ENCODE data around the gene MAST4.

DNA sequence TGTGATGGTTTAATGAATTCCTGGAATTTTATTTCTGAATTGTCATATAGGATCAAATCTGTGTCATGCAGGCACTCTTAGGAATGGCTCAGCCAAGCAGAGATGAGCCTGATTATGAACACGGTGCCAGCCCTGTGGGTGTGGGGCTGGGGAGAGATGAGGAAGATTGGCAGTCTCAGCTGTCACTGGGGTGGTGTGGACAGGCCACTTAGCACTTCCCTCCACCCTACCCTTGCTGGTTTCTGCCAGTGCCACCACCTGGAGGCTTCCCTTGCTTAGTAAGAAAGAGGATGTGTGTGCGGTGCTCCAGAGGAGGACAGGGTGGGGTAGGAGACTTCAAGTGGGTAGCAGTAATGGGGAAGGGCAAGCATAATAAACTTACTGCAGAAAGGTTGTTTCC is 373.8 kb downstream of the MAST4 start:
- no peak for TF ChIP-seq EP300 (IDR thresholded peaks at IDR 0.05)
- TF ChIP-seq, protein P1, sequence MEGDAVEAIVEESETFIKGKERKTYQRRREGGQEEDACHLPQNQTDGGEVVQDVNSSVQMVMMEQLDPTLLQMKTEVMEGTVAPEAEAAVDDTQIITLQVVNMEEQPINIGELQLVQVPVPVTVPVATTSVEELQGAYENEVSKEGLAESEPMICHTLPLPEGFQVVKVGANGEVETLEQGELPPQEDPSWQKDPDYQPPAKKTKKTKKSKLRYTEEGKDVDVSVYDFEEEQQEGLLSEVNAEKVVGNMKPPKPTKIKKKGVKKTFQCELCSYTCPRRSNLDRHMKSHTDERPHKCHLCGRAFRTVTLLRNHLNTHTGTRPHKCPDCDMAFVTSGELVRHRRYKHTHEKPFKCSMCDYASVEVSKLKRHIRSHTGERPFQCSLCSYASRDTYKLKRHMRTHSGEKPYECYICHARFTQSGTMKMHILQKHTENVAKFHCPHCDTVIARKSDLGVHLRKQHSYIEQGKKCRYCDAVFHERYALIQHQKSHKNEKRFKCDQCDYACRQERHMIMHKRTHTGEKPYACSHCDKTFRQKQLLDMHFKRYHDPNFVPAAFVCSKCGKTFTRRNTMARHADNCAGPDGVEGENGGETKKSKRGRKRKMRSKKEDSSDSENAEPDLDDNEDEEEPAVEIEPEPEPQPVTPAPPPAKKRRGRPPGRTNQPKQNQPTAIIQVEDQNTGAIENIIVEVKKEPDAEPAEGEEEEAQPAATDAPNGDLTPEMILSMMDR (IDR thresholded peaks at IDR 0.05) = no peak
- no peak for TF ChIP-seq POLR2A (IDR thresholded peaks at IDR 0.05)
- no peak for TF ChIP-seq POLR2AphosphoS5 (IDR thresholded peaks at IDR 0.05)

Data from gastroesophageal sphincter (tissue), 3 donors.